ENCODE data around the gene SPOUT1.

GRCh38 chr9:128821584-128822406 lies 7.8 kb downstream of the SPOUT1 start:
- TF ChIP-seq POLR2A (IDR thresholded peaks at IDR 0.05): no peak
- no peak for TF ChIP-seq CTCF (IDR thresholded peaks at IDR 0.05)
- no peak for TF ChIP-seq EP300 (IDR thresholded peaks at IDR 0.05)

All from tibial nerve (tissue), 4 donors.